IPS-15b (cell line): Measurements from ENCODE around the gene COL19A1.
"Not testable (repeated sequence)": the region's sequence is repeated elsewhere in the genome, so short reads cannot be mapped to it uniquely, and the experiment has no call there.

ENCODE experiments used
- H3K27me3 ChIP-seq: one replicate; pipeline ENCODE4 v1.6.1; 2013; ENCODE audit warnings: low read length; ENCODE audit not compliant: control insufficient read depth, insufficient read depth
- H3K36me3 ChIP-seq: one replicate; pipeline ENCODE4 v1.6.1; 2013; ENCODE audit warnings: low read length; ENCODE audit not compliant: control insufficient read depth, insufficient read depth
- H3K4me1 ChIP-seq: one replicate; pipeline ENCODE4 v1.6.1; 2013; ENCODE audit warnings: mild to moderate bottlenecking, low read length; ENCODE audit not compliant: control insufficient read depth, insufficient read depth
- H3K4me3 ChIP-seq: one replicate; pipeline ENCODE4 v1.5.1; 2013; ENCODE audit warnings: low read depth, low read length
- H3K9ac ChIP-seq: one replicate; pipeline ENCODE4 v1.6.1; 2013; ENCODE audit warnings: low read depth, mild to moderate bottlenecking, low read length
- H3K9me3 ChIP-seq: one replicate; pipeline ENCODE4 v1.6.1; 2013; ENCODE audit warnings: mild to moderate bottlenecking, low read length; ENCODE audit not compliant: control insufficient read depth, insufficient read depth

COL19A1 gene

GRCh38 chr6:69948479-69949114, 82.2 kb downstream of the COL19A1 start:
- H3K36me3 ChIP-seq: no peaks in the 10 kb centered on the region
- H3K9ac ChIP-seq: no peak overlapping the region
- no peak overlapping the region for H3K4me3 ChIP-seq
- no peaks in the 10 kb centered on the region for H3K4me1 ChIP-seq
- no peaks in the 10 kb centered on the region for H3K27me3 ChIP-seq
- H3K9me3 ChIP-seq: no peaks in the 10 kb centered on the region

- Histone ChIP-seq H3K27me3 (no peaks in the 10 kb centered on the region), H3K36me3 (no peaks in the 10 kb centered on the region), H3K9ac (no peak overlapping the region), H3K4me1 (no peaks in the 10 kb centered on the region), H3K9me3 (no peaks in the 10 kb centered on the region), H3K4me3 (no peak overlapping the region)
These were observed 87.1 kb downstream of the COL19A1 start for GRCh38 chr6:69953491-69953890.

GRCh38 chr6:69954733-69955132, 88.4 kb downstream of the COL19A1 start:
- Histone ChIP-seq H3K9me3 (no peaks in the 10 kb centered on the region), H3K4me3 (no peak overlapping the region), H3K36me3 (no peaks in the 10 kb centered on the region), H3K9ac (no peak overlapping the region), H3K27me3 (no peaks in the 10 kb centered on the region), H3K4me1 (no peaks in the 10 kb centered on the region)

DNA sequence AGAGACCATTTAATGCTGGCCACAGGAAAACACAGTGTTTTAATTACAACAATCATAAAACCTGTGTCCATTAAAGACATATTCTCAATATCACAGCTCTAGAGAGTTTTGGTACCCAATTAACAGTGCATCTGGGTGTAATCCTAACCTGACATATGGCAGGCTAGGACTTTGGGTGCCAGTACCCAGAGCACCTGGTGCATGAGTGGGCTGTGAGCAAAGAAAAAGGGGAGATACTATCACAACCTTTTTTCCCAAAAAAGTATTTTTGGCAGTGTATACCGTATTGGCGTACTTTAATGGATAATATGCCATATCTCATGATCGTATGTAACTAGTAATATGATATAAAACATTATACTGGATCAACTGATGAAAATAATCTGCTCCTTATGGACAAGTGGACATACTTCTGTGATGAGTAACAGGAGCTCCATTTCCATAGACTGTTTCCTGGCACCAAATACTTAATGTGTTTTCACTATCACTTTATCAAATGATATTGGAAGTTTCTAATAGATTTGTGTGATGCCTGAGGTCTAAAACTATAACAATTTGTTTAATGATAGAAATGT, 91.7 kb downstream of the COL19A1 start:
- no peaks in the 10 kb centered on the region for H3K36me3 ChIP-seq
- H3K9me3 ChIP-seq: no peaks in the 10 kb centered on the region

GRCh38 chr6:69958978-69959377, 92.6 kb downstream of the COL19A1 start:
- no peak overlapping the region for H3K9ac ChIP-seq
- no peaks in the 10 kb centered on the region for H3K4me1 ChIP-seq
- no peaks in the 10 kb centered on the region for H3K36me3 ChIP-seq
- no peaks in the 10 kb centered on the region for H3K27me3 ChIP-seq
- H3K9me3 ChIP-seq: no peaks in the 10 kb centered on the region
- no peak overlapping the region for H3K4me3 ChIP-seq

More for the DNA sequence above, 91.7 kb downstream of the COL19A1 start:
- H3K27me3 ChIP-seq: no peaks in the 10 kb centered on the region
- H3K4me3 ChIP-seq: no peak overlapping the region
- H3K9ac ChIP-seq: no peak overlapping the region
- no peaks in the 10 kb centered on the region for H3K4me1 ChIP-seq

DNA sequence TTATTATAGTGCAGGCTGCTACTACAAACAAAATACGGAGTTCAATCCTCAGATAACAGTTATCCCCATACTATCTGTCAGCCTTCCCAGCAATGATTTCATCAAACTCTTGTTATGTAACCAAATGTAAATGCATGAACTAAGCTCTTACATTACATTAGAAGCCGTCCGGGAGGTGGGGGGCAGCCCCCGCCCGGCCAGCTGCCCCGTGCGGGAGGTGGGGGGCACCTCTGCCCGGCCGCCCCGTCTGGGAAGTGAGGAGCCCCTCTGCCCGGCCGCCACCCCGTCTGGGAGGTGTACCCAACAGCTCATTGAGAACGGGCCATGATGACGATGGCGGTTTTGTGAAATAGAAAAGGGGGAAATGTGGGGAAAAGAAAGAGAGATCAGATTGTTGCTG, 99.6 kb downstream of the COL19A1 start:
- not testable (repeated sequence) for H3K4me1 ChIP-seq, H3K27me3 ChIP-seq, H3K4me3 ChIP-seq, H3K9ac ChIP-seq, H3K36me3 ChIP-seq, H3K9me3 ChIP-seq

GRCh38 chr6:69973138-69973537, 106.8 kb downstream of the COL19A1 start:
- H3K27me3 ChIP-seq: no peaks in the 10 kb centered on the region
- H3K9me3 ChIP-seq: no peaks in the 10 kb centered on the region
- H3K4me1 ChIP-seq: no peaks in the 10 kb centered on the region
- no peak overlapping the region for H3K4me3 ChIP-seq
- H3K36me3 ChIP-seq: no peaks in the 10 kb centered on the region
- no peak overlapping the region for H3K9ac ChIP-seq

DNA sequence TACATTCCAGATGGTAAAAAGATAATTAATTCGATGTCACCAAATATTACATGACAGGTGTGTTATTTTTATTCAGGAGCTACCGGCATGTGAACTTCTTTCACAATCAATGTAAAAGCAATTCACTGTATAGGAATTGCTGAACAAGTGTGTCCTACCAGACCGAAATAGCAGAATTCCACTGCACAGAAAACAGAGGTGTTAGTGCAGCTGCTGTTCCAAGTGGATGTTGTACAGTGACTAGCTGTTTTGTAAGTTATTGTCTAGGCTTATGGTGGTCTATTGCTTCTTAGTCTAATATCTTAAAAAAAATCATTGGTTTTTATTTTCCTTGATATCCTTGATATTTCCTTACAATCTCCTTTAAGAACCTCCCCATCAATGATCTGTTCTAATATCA, 107.4 kb downstream of the COL19A1 start:
- H3K4me1 ChIP-seq: no peaks in the 10 kb centered on the region

GRCh38 chr6:69974193-69974592, 107.8 kb downstream of the COL19A1 start:
- Histone ChIP-seq H3K9me3 (no peaks in the 10 kb centered on the region), H3K27me3 (no peaks in the 10 kb centered on the region), H3K9ac (no peak overlapping the region), H3K4me1 (no peaks in the 10 kb centered on the region), H3K36me3 (no peaks in the 10 kb centered on the region), H3K4me3 (no peak overlapping the region)

More for the DNA sequence above, 107.4 kb downstream of the COL19A1 start:
- Histone ChIP-seq H3K27me3 (no peaks in the 10 kb centered on the region), H3K36me3 (no peaks in the 10 kb centered on the region), H3K4me3 (no peak overlapping the region), H3K9ac (no peak overlapping the region), H3K9me3 (no peaks in the 10 kb centered on the region)

- Histone ChIP-seq H3K27me3 (no peaks in the 10 kb centered on the region), H3K9me3 (no peaks in the 10 kb centered on the region), H3K4me3 (no peak overlapping the region), H3K4me1 (no peaks in the 10 kb centered on the region), H3K36me3 (no peaks in the 10 kb centered on the region), H3K9ac (no peak overlapping the region)
These were observed 110.3 kb downstream of the COL19A1 start for GRCh38 chr6:69976591-69977090.

- Histone ChIP-seq H3K27me3 (no peaks in the 10 kb centered on the region), H3K4me3 (no peak overlapping the region), H3K4me1 (no peaks in the 10 kb centered on the region), H3K36me3 (no peaks in the 10 kb centered on the region), H3K9ac (no peak overlapping the region), H3K9me3 (no peaks in the 10 kb centered on the region)
These were observed 114.3 kb downstream of the COL19A1 start for GRCh38 chr6:69980624-69981023.

- H3K4me1 ChIP-seq: no peaks in the 10 kb centered on the region
- no peaks in the 10 kb centered on the region for H3K27me3 ChIP-seq
- H3K9ac ChIP-seq: no peak overlapping the region
- H3K4me3 ChIP-seq: no peak overlapping the region
- H3K36me3 ChIP-seq: no peaks in the 10 kb centered on the region
- H3K9me3 ChIP-seq: no peaks in the 10 kb centered on the region
These were observed 118.2 kb downstream of the COL19A1 start for GRCh38 chr6:69984506-69984905.
